WTC11 (cell line): ENCODE results near the gene CSNK2A2. TPM values are rescaled to one million over a fixed set of nuclear protein-coding genes. Genes with fewer than 3 reads are reported as not detected.

Experiments
- ATF1 ChIP-seq: sonication (generic); formaldehyde crosslinking; IDR thresholded peaks from 2 replicates; pipeline ENCODE4 v1.8.1; 2023; ENCODE audit warnings: mild to moderate bottlenecking, moderate library complexity, missing genetic modification reagents
- ATF2 ChIP-seq: sonication (generic); formaldehyde crosslinking; IDR thresholded peaks from 2 replicates; pipeline ENCODE4 v1.8.1; 2022; ENCODE audit warnings: low read depth, missing genetic modification reagents, borderline replicate concordance
- CDX4 ChIP-seq: fragments of 250-450 bp; sonication (Bioruptor Pico); IDR thresholded peaks from 2 replicates; pipeline ENCODE4 v1.9.0; 2021; ENCODE audit warnings: moderate library complexity, mild to moderate bottlenecking, inconsistent platforms, borderline replicate concordance
- CREB1 ChIP-seq: sonication (generic); formaldehyde crosslinking; IDR thresholded peaks from 2 replicates; pipeline ENCODE4 v1.8.0; 2023; ENCODE audit warnings: mild to moderate bottlenecking, missing genetic modification reagents
- CREM ChIP-seq: sonication (generic); formaldehyde crosslinking; IDR thresholded peaks from 2 replicates; pipeline ENCODE4 v1.8.1; 2022; ENCODE audit warnings: mild to moderate bottlenecking, missing genetic modification reagents, moderate library complexity
- E2F4 ChIP-seq: sonication (generic); formaldehyde crosslinking; IDR thresholded peaks from 2 replicates; pipeline ENCODE4 v1.8.1; 2022; ENCODE audit warnings: low read depth, mild to moderate bottlenecking, moderate library complexity, missing genetic modification reagents, borderline replicate concordance
- ERG ChIP-seq: fragments of 250-450 bp; sonication (Bioruptor Pico); IDR thresholded peaks from 2 replicates; pipeline ENCODE4 v1.8.0; 2021; ENCODE audit warnings: mild to moderate bottlenecking
- ESRRA ChIP-seq: sonication (generic); formaldehyde crosslinking; IDR thresholded peaks from 2 replicates; pipeline ENCODE4 v1.8.1; 2022; ENCODE audit warnings: mild to moderate bottlenecking, missing genetic modification reagents, borderline replicate concordance
- FOXJ3 ChIP-seq: sonication (generic); formaldehyde crosslinking; IDR thresholded peaks from 2 replicates; pipeline ENCODE4 v1.9.0; 2021; ENCODE audit warnings: missing genetic modification reagents, mild to moderate bottlenecking, borderline replicate concordance
- FOXK1 ChIP-seq: sonication (generic); formaldehyde crosslinking; IDR thresholded peaks from 2 replicates; pipeline ENCODE4 v1.8.0; 2022; ENCODE audit warnings: mild to moderate bottlenecking, moderate library complexity, missing genetic modification reagents
- GABPB1 ChIP-seq: sonication (generic); formaldehyde crosslinking; IDR thresholded peaks from 2 replicates; pipeline ENCODE4 v1.8.1; 2023; ENCODE audit warnings: mild to moderate bottlenecking, missing genetic modification reagents
- HMGXB4 ChIP-seq: sonication (generic); formaldehyde crosslinking; IDR thresholded peaks from 2 replicates; pipeline ENCODE4 v1.8.1; 2023; ENCODE audit warnings: mild to moderate bottlenecking, moderate library complexity, missing genetic modification reagents
- JUN ChIP-seq: sonication (generic); formaldehyde crosslinking; IDR thresholded peaks from 2 replicates; pipeline ENCODE4 v1.8.0; 2023; ENCODE audit warnings: mild to moderate bottlenecking, missing genetic modification reagents
- KAT7 ChIP-seq: sonication (generic); formaldehyde crosslinking; IDR thresholded peaks from 2 replicates; pipeline ENCODE4 v1.8.1; 2023; ENCODE audit warnings: missing genetic modification reagents, mild to moderate bottlenecking, borderline replicate concordance
- MLX ChIP-seq: sonication (generic); formaldehyde crosslinking; IDR thresholded peaks from 2 replicates; pipeline ENCODE4 v1.8.1; 2023; ENCODE audit warnings: mild to moderate bottlenecking, missing genetic modification reagents, moderate library complexity
- MXD4 ChIP-seq: fragments of 250-450 bp; sonication (Bioruptor Pico); IDR thresholded peaks from 2 replicates; pipeline ENCODE4 v1.8.0; 2021; ENCODE audit warnings: mild to moderate bottlenecking, moderate library complexity, borderline replicate concordance
- NFATC4 ChIP-seq: fragments of 250-450 bp; sonication (Bioruptor Pico); IDR thresholded peaks from 2 replicates; pipeline ENCODE4 v1.9.0; 2021; ENCODE audit warnings: mild to moderate bottlenecking
- NFE2L1 ChIP-seq: sonication (generic); formaldehyde crosslinking; IDR thresholded peaks from 2 replicates; pipeline ENCODE4 v1.8.1; 2023; ENCODE audit warnings: missing genetic modification reagents
- NR3C1 ChIP-seq: sonication (generic); formaldehyde crosslinking; conservative IDR thresholded peaks from 2 replicates; pipeline ENCODE4 v1.8.1; 2023; ENCODE audit warnings: low read depth, mild to moderate bottlenecking, missing genetic modification reagents
- PRRX2 ChIP-seq: fragments of 250-450 bp; sonication (Bioruptor Pico); IDR thresholded peaks from 2 replicates; pipeline ENCODE4 v1.8.0; 2021; ENCODE audit warnings: mild to moderate bottlenecking
- RELA ChIP-seq: sonication (generic); formaldehyde crosslinking; IDR thresholded peaks from 2 replicates; pipeline ENCODE4 v1.8.1; 2022; ENCODE audit warnings: missing genetic modification reagents, mild to moderate bottlenecking, borderline replicate concordance
- RORB ChIP-seq: fragments of 250-450 bp; sonication (Bioruptor Pico); IDR thresholded peaks from 2 replicates; pipeline ENCODE4 v1.9.0; 2021; ENCODE audit warnings: mild to moderate bottlenecking
- TP53 ChIP-seq: sonication (generic); formaldehyde crosslinking; IDR thresholded peaks from 2 replicates; pipeline ENCODE4 v1.8.1; 2023; ENCODE audit warnings: mild to moderate bottlenecking, missing genetic modification reagents
- ZMAT4 ChIP-seq: fragments of 250-450 bp; sonication (Bioruptor Pico); IDR thresholded peaks from 2 replicates; pipeline ENCODE4 v1.9.0; 2021; ENCODE audit warnings: mild to moderate bottlenecking
- ZNF232 ChIP-seq: sonication (generic); formaldehyde crosslinking; IDR thresholded peaks from 2 replicates; pipeline ENCODE4 v1.8.0; 2022; ENCODE audit warnings: mild to moderate bottlenecking, missing genetic modification reagents
- ZNF396 ChIP-seq: fragments of 250-450 bp; sonication (Bioruptor Pico); IDR thresholded peaks from 2 replicates; pipeline ENCODE4 v1.8.0; 2021; ENCODE audit warnings: mild to moderate bottlenecking, moderate library complexity, borderline replicate concordance
- ZNF423 ChIP-seq: fragments of 250-450 bp; sonication (Bioruptor Pico); IDR thresholded peaks from 2 replicates; pipeline ENCODE4 v2.1.2; 2022; ENCODE audit warnings: mild to moderate bottlenecking, moderate library complexity
- ZNF512 ChIP-seq: sonication (generic); formaldehyde crosslinking; IDR thresholded peaks from 2 replicates; pipeline ENCODE4 v1.8.1; 2022; ENCODE audit warnings: missing genetic modification reagents, borderline replicate concordance
- ZNF671 ChIP-seq: fragments of 250-450 bp; sonication (Bioruptor Pico); IDR thresholded peaks from 2 replicates; pipeline ENCODE4 v1.8.0; 2021; ENCODE audit warnings: mild to moderate bottlenecking
- total RNA-seq: library from RNA; stranded (reverse); gene quantifications from 3 replicates; pipeline ENCODE4 v1.2.3, GENCODE V29; 2021

Gene CSNK2A2
- total RNA-seq, 1 experiment from 2014 or later, result 114 TPM

- TF ChIP-seq HMGXB4 (CRISPR knock-in tag) (peak; percentile 62; the same call in 1 of the 2 replicates), ZNF423 (CRISPR knock-in tag) (no peak), KAT7 (CRISPR knock-in tag) (peak; percentile 60; the same call in 1 of the 2 replicates), RORB (CRISPR knock-in tag) (no peak), FOXK1 (CRISPR knock-in tag) (peak; percentile 89), ATF2 (CRISPR knock-in tag) (0 out of 2 replicates have a peak, but pooled peaks have one; percentile 15), PRRX2 (CRISPR knock-in tag) (no peak), ZNF671 (no peak), ERG (CRISPR knock-in tag) (no peak), ESRRA (CRISPR knock-in tag) (no peak), CREM (CRISPR knock-in tag) (peak; percentile 88), CREB1 (CRISPR knock-in tag) (no peak), NR3C1 (CRISPR knock-in tag) (no peak), JUN (CRISPR knock-in tag) (no peak), NFE2L1 (CRISPR knock-in tag) (peak; percentile 53; the same call in 1 of the 2 replicates), MXD4 (no peak), TP53 (CRISPR knock-in tag) (no peak), RELA (peak; percentile 39; the same call in 1 of the 2 replicates), ZMAT4 (CRISPR knock-in tag) (no peak), GABPB1 (CRISPR knock-in tag) (peak; percentile 81), MLX (no peak), FOXJ3 (CRISPR knock-in tag) (no peak), NFATC4 (no peak), ZNF232 (CRISPR knock-in tag) (no peak), ZNF396 (CRISPR knock-in tag) (no peak), E2F4 (CRISPR knock-in tag) (no peak), CDX4 (CRISPR knock-in tag) (no peak), ATF1 (no peak), ZNF512 (CRISPR knock-in tag) (no peak)
Measured at GRCh38 chr16:58129097-58129936, 68.6 kb downstream of the CSNK2A2 start, which contains the start of gene CFAP20 (continued).
